Spleen (tissue), 7 donors: ENCODE results near the gene NPIPA1.

Experiments
- POLR2A ChIP-seq, 3 donors: fragments of 450-650 bp; IDR thresholded peaks; one replicate each; pipeline ENCODE4 v1.5.1; 2017; ENCODE audit warnings: antibody characterized with exemption in 3 of 3, mild to moderate bottlenecking in 1 of 3
- POLR2AphosphoS5 ChIP-seq, 3 donors: sonication (generic); formaldehyde crosslinking; IDR thresholded peaks; one replicate each; pipeline ENCODE4 v1.5.1; 2017; ENCODE audit warnings: antibody characterized with exemption in 3 of 3
- TF ChIP-seq, protein P1 (sequence below), 11 experiments: fragments of 200-600 bp in 7 of 11; fragments of 450-650 bp in 4 of 11; sonication (generic) in 4 of 11; IDR thresholded peaks in 8 of 11; conservative IDR thresholded peaks in 3 of 11; 1 replicate in 7 of 11; 2 replicates in 4 of 11; pipeline versions ENCODE4 v1.4.0 to v1.8.0; 2016 to 2021; ENCODE audit warnings: antibody characterized with exemption in 11 of 11, inconsistent platforms in 4 of 11, mild to moderate bottlenecking in 1 of 11
- donor health status: DM: no; HTN: no; CAD: no; lungs with moderate emphysema.
- donor health status: DM: no; HTN: no; CAD: no.
- donor health status: DM: no; HTN: no; CAD: no.

DNA sequence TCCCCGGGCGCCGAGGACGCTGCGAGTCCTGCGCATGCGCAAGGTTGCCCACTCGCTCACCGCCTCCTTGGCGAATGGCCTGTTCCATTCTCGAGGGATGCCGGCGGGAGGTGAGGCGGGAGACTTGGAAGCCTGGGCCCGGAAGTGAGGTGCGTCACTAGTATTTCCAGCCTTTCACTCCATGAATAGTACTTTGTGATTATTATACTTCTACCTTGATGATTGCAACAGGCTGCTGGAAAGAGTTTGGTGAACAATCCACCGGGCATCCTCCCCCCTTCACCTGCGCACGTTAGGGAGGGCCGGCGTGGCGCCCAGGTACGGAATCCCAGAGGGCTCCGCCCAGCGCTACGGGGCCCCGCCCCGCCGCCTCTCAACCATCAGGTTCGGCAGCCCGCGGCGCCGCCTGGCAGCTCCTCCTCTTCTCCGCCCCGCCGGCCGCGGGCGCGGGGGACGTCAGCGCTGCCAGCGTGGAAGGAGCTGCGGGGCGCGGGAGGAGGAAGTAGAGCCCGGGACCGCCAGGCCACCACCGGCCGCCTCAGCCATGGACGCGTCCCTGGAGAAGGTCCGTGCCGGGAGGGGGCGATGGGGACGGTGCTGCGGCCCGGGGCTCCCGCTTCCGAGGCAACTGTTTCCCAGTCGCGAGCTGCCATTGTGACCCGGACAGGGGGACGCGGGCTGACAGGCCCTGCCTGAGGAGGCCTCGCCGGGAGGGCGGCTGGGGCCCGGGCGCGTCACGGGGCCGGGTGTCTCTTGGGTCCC is 37.6 kb downstream of the NPIPA1 start, which contains the start of gene PDXDC1:
- TF ChIP-seq POLR2A (IDR thresholded peaks at IDR 0.05): peak; percentile 29 to 65 (median 40)
- TF ChIP-seq, protein P1, sequence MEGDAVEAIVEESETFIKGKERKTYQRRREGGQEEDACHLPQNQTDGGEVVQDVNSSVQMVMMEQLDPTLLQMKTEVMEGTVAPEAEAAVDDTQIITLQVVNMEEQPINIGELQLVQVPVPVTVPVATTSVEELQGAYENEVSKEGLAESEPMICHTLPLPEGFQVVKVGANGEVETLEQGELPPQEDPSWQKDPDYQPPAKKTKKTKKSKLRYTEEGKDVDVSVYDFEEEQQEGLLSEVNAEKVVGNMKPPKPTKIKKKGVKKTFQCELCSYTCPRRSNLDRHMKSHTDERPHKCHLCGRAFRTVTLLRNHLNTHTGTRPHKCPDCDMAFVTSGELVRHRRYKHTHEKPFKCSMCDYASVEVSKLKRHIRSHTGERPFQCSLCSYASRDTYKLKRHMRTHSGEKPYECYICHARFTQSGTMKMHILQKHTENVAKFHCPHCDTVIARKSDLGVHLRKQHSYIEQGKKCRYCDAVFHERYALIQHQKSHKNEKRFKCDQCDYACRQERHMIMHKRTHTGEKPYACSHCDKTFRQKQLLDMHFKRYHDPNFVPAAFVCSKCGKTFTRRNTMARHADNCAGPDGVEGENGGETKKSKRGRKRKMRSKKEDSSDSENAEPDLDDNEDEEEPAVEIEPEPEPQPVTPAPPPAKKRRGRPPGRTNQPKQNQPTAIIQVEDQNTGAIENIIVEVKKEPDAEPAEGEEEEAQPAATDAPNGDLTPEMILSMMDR (IDR thresholded peaks at IDR 0.05 in 8 of 11, conservative IDR thresholded peaks at IDR 0.05 in 3 of 11): peak in 5 of 11 experiments; percentile 5 to 43 (median 25)
- peak; percentile 83 to 97 (median 87) for TF ChIP-seq POLR2AphosphoS5 (IDR thresholded peaks at IDR 0.05)
